GM23248 (cell line): ENCODE data around the gene VWA5B2.

Experiments
- EZH2 ChIP-seq: fragments of 200-600 bp; sonication (generic); IDR thresholded peaks from 2 replicates; pipeline ENCODE4 v1.6.1; 2018; ENCODE audit warnings: antibody characterized with exemption, mild to moderate bottlenecking; ENCODE audit not compliant: insufficient read depth, poor library complexity, severe bottlenecking
- EZH2phosphoT487 ChIP-seq: fragments of 200-600 bp; sonication (generic); IDR thresholded peaks from 2 replicates; pipeline ENCODE4 v1.6.1; 2018; ENCODE audit warnings: antibody characterized with exemption, moderate library complexity, mild to moderate bottlenecking, low read depth; ENCODE audit not compliant: insufficient read depth

DNA sequence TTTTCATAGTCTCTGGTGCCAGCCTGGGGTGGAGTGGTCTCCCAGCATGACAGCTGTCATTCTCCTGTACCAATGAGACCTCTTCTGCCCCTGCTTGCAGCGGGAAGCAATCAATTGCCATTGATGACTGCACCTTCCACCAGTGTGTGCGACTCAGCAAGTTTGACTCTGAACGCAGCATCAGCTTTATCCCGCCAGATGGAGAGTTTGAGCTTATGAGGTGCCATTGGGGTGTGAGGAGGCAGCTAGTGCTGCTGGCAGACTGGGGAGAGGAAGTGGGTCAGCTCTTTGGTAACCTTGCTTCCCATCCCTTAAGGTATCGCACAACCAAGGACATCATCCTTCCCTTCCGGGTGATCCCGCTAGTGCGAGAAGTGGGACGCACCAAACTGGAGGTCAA, 47.8 kb upstream of the VWA5B2 start:
- TF ChIP-seq EZH2 (no peak), EZH2phosphoT487 (no peak)
